HG03095 (cell line): Measurements from ENCODE around the gene AIPL1.

Experiments used
- ATAC-seq: cut with Tn5 transposase; IDR thresholded peaks from one replicate; pipeline ENCODE4 v1.9.1; 2021; ENCODE audit warnings: moderate library complexity; ENCODE audit not compliant: unreplicated experiment

The AIPL1 gene

GRCh38 chr17:6376931-6377361 is 58.0 kb downstream of the AIPL1 start:
- ATAC-seq: no peak

GRCh38 chr17:6374761-6375312 is 60.1 kb downstream of the AIPL1 start:
- no peak for ATAC-seq

GRCh38 chr17:6374271-6374691 is 60.6 kb downstream of the AIPL1 start:
- ATAC-seq: no peak
